ENCODE measurements around the gene GGCT.
"Not testable (repeated sequence)": the region's sequence is repeated elsewhere in the genome, so short reads cannot be mapped to it uniquely, and the experiment has no call there.

Gene GGCT

GRCh38 chr7:30514776-30515175 lies 10.1 kb upstream of the GGCT start:
- no peak for DNase-seq

GRCh38 chr7:30514177-30514576 lies 9.5 kb upstream of the GGCT start:
- no peak for DNase-seq

GRCh38 chr7:30513762-30514161 lies 9.1 kb upstream of the GGCT start:
- DNase-seq, result no peak

- DNase-seq, result no peak
These were observed 7.5 kb upstream of the GGCT start for GRCh38 chr7:30511973-30512662.

GRCh38 chr7:30511494-30511893 lies 6.9 kb upstream of the GGCT start:
- DNase-seq, result no peak

GRCh38 chr7:30510124-30511075 lies 5.8 kb upstream of the GGCT start:
- peak; percentile 46 for DNase-seq

GRCh38 chr7:30509171-30509857 lies 4.7 kb upstream of the GGCT start:
- not testable (repeated sequence) for DNase-seq

GRCh38 chr7:30507346-30507900 lies 2.8 kb upstream of the GGCT start:
- DNase-seq, result not testable (repeated sequence)

GRCh38 chr7:30505174-30505697 lies 607 bp upstream of the GGCT start:
- DNase-seq, result no peak

GRCh38 chr7:30503274-30504212 lies 1.1 kb downstream of the GGCT start:
- DNase-seq, result peak; percentile 12

- DNase-seq, result peak; percentile 7
These were observed 2.0 kb downstream of the GGCT start for GRCh38 chr7:30502470-30503251.

GRCh38 chr7:30501264-30501663 lies 3.4 kb downstream of the GGCT start:
- no peak for DNase-seq

GRCh38 chr7:30493228-30493627 lies 11.4 kb downstream of the GGCT start:
- DNase-seq, result no peak

- no peak for DNase-seq
These were observed 13.2 kb downstream of the GGCT start for GRCh38 chr7:30491417-30491816.

GRCh38 chr7:30487371-30487770 lies 17.3 kb downstream of the GGCT start:
- DNase-seq, result no peak

- no peak for DNase-seq
These were observed 19.0 kb downstream of the GGCT start for GRCh38 chr7:30485667-30486066.

- DNase-seq, result not testable (repeated sequence)
These were observed 23.2 kb downstream of the GGCT start for GRCh38 chr7:30481416-30481815.

GRCh38 chr7:30479202-30480120 lies 25.2 kb downstream of the GGCT start:
- DNase-seq, result peak; percentile 90

GRCh38 chr7:30478349-30479201 lies 26.1 kb downstream of the GGCT start, which contains the start of gene NOD1:
TSS of gene NOD1 (minus strand) at chr7:30478784. CDS start at chr7:30456921, 21,863 bp downstream.
- DNase-seq, result peak; percentile 79
